ENCODE results near the gene AVPR2. TPM values are rescaled to one million over a fixed set of nuclear protein-coding genes. Genes with fewer than 3 reads are reported as not detected.

AVPR2 gene
- total and polyA plus RNA-seq, 10 of the 15 experiments (the other 5 are each of a cell fraction or from before 2014, with no cell fraction given), result 0.12 to 0.37 TPM; not detected in 8

GRCh38 chrX:153935326-153935851 is 30.9 kb downstream of the AVPR2 start:
- no TSS peak for BruUV-seq (replicated peaks)
- ChIA-PET CTCF (interaction anchor here (0.5 to 4.4 kb wide), 4 partner anchors 10 to 25 kb away, joined by 3 to 28 read pairs (median 8); partner anchors contain the start of gene ARHGAP4), RAD21 (ENCODE audit: unreplicated experiment) (interaction anchor here (0.9 to 1.6 kb wide), 5 partner anchors 9 to 46 kb away, joined by 3 to 8 read pairs (median 3); no protein-coding TSS in a partner anchor), SMC1A (ENCODE audit: uncharacterized antibody, unreplicated experiment) (interaction anchor here (1.9 kb wide), 1 partner anchor 12 kb away, joined by 6 read pairs; no protein-coding TSS in a partner anchor), POLR2A (interaction anchor here (0.9 to 1.6 kb wide), 3 partner anchors 9 to 12 kb away, joined by 3 to 6 read pairs (median 3); no protein-coding TSS in a partner anchor)
- intact Hi-C loops (cut with micrococcal nuclease; ENCODE audit: unreplicated experiment), result no loop called here
- H3K27ac ChIP-seq (ENCODE audit: control insufficient read depth, insufficient read depth), result no peak overlapping the region
- H3K9me3 ChIP-seq (replicated peaks; ENCODE audit: control insufficient read depth, insufficient read depth, low read length), result no peaks in the 10 kb centered on the region
- H3K4me1 ChIP-seq (ENCODE audit: control insufficient read depth, insufficient read depth, low read length), result no peaks in the 10 kb centered on the region
- TF ChIP-seq IRF4 (IDR thresholded peaks at IDR 0.05; ENCODE audit: low read depth, low read length) (no peak), PML (IDR thresholded peaks at IDR 0.05; ENCODE audit: low read length) (no peak), NFIC (IDR thresholded peaks at IDR 0.05; ENCODE audit: low read depth, low read length) (no peak), TCF7 (IDR thresholded peaks at IDR 0.05; ENCODE audit: borderline replicate concordance) (no peak), BHLHE40 (IDR thresholded peaks at IDR 0.05; ENCODE audit: borderline replicate concordance in 1 of 2, low read depth in 2 of 2, low read length in 1 of 2) (no peak), ZNF274 (IDR thresholded peaks at IDR 0.05; ENCODE audit: insufficient read depth, insufficient read length) (no peak), SIX5 (IDR thresholded peaks at IDR 0.05; ENCODE audit: low read depth, low read length, severe bottlenecking) (no peak), NR2F1 (conservative IDR thresholded peaks at IDR 0.05) (peak; percentile 36; the same call in 1 of the 2 replicates)
- peak overlapping the region; percentile 34; the same call in 1 of the 2 replicates for H3K4me3 ChIP-seq
- no peaks in the 10 kb centered on the region for H3K27me3 ChIP-seq (replicated peaks in 1 of 2; ENCODE audit: control insufficient read depth in 2 of 2, insufficient read depth in 2 of 2, low read length in 1 of 2)
- WGBS (ENCODE audit: insufficient coverage, insufficient replicate concordance, low lambda C conversion rate, missing lambda C conversion rate), result 50% methylated on average over 26 of the region's 32 CpGs
- no peaks in the 10 kb centered on the region for H4K20me1 ChIP-seq (ENCODE audit: control insufficient read depth, insufficient read depth)
- no peak for DNase-seq (ENCODE audit: low read depth, low spot score)
- peaks cover 11% of the 10 kb centered on the region for H3K79me2 ChIP-seq (ENCODE audit: control insufficient read depth, insufficient read depth, low read length)
- no peak for FAIRE-seq
- H3K9ac ChIP-seq (ENCODE audit: control insufficient read depth, insufficient read depth, low read length), result peak overlapping the region; percentile 16; the same call in 1 of the 2 replicates
- peak; percentile 10; the same call in 2 of the 3 replicates for ATAC-seq
- peak overlapping the region; percentile 69 for H3K4me2 ChIP-seq (ENCODE audit: control insufficient read depth, insufficient read depth)
- H2AFZ ChIP-seq (ENCODE audit: control insufficient read depth, low read depth, low read length), result no peak overlapping the region
- in situ Hi-C loops (cut with MboI), result no loop called here
- no peaks in the 10 kb centered on the region; a peak in 3 of 4 replicates for H3K36me3 ChIP-seq (ENCODE audit: control insufficient read depth in 2 of 2, insufficient read depth in 2 of 2, low read length in 1 of 2)
